Measurements from ENCODE around the gene UNKL. TPM values are rescaled to one million over a fixed set of nuclear protein-coding genes. Genes with fewer than 3 reads are reported as not detected.

Gene UNKL
- total and polyA plus RNA-seq, 2 of the 8 experiments (the other 6 are each of a cell fraction or from before 2014, with no cell fraction given) = 25.1 to 31.8 TPM

- Histone ChIP-seq H3K79me2 (ENCODE audit: control insufficient read depth in 1 of 2, insufficient read depth in 2 of 2, low read length in 2 of 2) (no peaks in the 10 kb centered on the region; a peak in 1 of 4 replicates), H3K36me3 (ENCODE audit: control insufficient read depth in 2 of 4, insufficient read depth in 4 of 4, low read length in 3 of 4) (peaks cover 0 to 15% (median 1%) of the 10 kb centered on the region in 4 experiments; a peak in 3 of 8 replicates), H3K56ac (replicated peaks; ENCODE audit: insufficient read length, low read depth, low read length) (no peak overlapping the region), H4K5ac (ENCODE audit: insufficient read length, low read depth, low read length) (no peak overlapping the region), H4K20me1 (replicated peaks in 1 of 2; ENCODE audit: control insufficient read depth in 1 of 2, insufficient read depth in 2 of 2, low read length in 2 of 2) (peaks cover 0 to 4% of the 10 kb centered on the region in 2 experiments), H3K18ac (ENCODE audit: extremely low read depth, low read length) (no peak overlapping the region), H2BK12ac (ENCODE audit: low read depth, low read length) (no peak overlapping the region), H2AFZ (ENCODE audit: low read length) (no peak overlapping the region), H2BK20ac (ENCODE audit: low read length) (no peak overlapping the region), H2BK120ac (replicated peaks; ENCODE audit: low read depth, low read length) (no peak overlapping the region), H2BK5ac (ENCODE audit: low read depth, low read length) (no peak overlapping the region), H3K9me3 (ENCODE audit: insufficient read depth in 2 of 2, low read depth in 1 of 2, low read length in 1 of 2) (no peaks in the 10 kb centered on the region), H3K27ac (ENCODE audit: low read depth, low read length) (no peak overlapping the region), H3K4me1 (replicated peaks in 1 of 4; ENCODE audit: control insufficient read depth in 3 of 4, insufficient read depth in 4 of 4, low read length in 3 of 4) (no peaks in the 10 kb centered on the region), H3K23me2 (ENCODE audit: low read depth, low read length) (no peaks in the 10 kb centered on the region), H3K27me3 (replicated peaks in 1 of 4; ENCODE audit: control insufficient read depth in 3 of 4, extremely low read depth in 1 of 4, insufficient read depth in 3 of 4, low read length in 3 of 4) (no peaks in the 10 kb centered on the region), H3K4me2 (ENCODE audit: insufficient read depth in 1 of 2, low read depth in 2 of 2, low read length in 2 of 2) (no peak overlapping the region), H3K23ac (ENCODE audit: insufficient read length) (no peak overlapping the region), H3K4me3 (ENCODE audit: extremely low read depth in 1 of 4, insufficient read depth in 2 of 4, low read depth in 3 of 4, low read length in 4 of 4) (no peak overlapping the region), H3K14ac (ENCODE audit: insufficient read length) (no peak overlapping the region), H4K91ac (replicated peaks; ENCODE audit: insufficient read length, low read length) (no peak overlapping the region), H2BK15ac (ENCODE audit: low read length) (no peak overlapping the region), H4K8ac (ENCODE audit: extremely low read depth, insufficient read depth, low read length) (no peak overlapping the region), H2AK5ac (ENCODE audit: low read depth, low read length) (no peak overlapping the region), H3K79me1 (ENCODE audit: low read depth, low read length) (peaks cover 4% of the 10 kb centered on the region; the same call in 1 of the 2 replicates), H3K4ac (replicated peaks; ENCODE audit: insufficient read length, low read depth, low read length) (no peak overlapping the region), H3K9ac (replicated peaks in 1 of 4; ENCODE audit: extremely low read depth in 1 of 4, low read depth in 3 of 4, low read length in 3 of 4) (no peak overlapping the region)
- DNase-seq (ENCODE audit: low read depth in 1 of 2, low spot score in 2 of 2) (no peak), FAIRE-seq (no peak)
- ChIA-PET CTCF (ENCODE audit: partially characterized antibody) (interaction anchor here (1.3 kb wide), 1 partner anchor 35 kb away, joined by 4 read pairs; no protein-coding TSS in a partner anchor), POLR2A (ENCODE audit: partially characterized antibody) (interaction anchor here (1.2 to 1.3 kb wide), 2 partner anchors 9 to 13 kb away, joined by 3 read pairs; no protein-coding TSS in a partner anchor)
- WGBS, 2 experiments (ENCODE audit: extremely low coverage in 1 of 2, insufficient coverage in 1 of 2, insufficient read length in 1 of 2, insufficient replicate concordance in 2 of 2, low coverage in 1 of 2, low lambda C conversion rate in 2 of 2, missing lambda C conversion rate in 1 of 2) = 90% methylated on average over 31 of the region's 38 CpGs; no CpG with 5 or more reads in 1 of the 2 experiments
These were observed 15.5 kb downstream of the UNKL start for GRCh38 chr16:1398826-1399581.
